ENCODE measurements around the gene MAGI2.

Gene MAGI2

DNA sequence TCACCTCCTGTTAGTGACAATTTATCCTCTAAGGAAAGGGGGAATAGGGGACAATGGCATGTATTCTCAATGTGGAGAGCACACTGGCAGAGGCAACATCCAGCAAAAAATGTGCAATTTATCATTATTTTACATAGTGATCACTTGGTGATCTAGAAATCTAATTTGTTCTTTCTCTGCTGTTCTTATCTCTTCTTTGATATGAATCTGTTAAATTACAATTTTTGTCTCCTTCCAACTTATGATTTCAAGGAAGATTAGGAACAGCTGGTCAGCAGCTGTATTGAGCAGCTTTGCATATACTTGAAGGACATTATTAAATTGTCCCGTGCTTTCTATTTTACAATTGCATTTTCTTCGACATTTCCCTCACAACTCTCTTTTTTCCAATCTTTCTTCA lies 213.1 kb downstream of the MAGI2 start:
- no peak for DNase-seq

DNA sequence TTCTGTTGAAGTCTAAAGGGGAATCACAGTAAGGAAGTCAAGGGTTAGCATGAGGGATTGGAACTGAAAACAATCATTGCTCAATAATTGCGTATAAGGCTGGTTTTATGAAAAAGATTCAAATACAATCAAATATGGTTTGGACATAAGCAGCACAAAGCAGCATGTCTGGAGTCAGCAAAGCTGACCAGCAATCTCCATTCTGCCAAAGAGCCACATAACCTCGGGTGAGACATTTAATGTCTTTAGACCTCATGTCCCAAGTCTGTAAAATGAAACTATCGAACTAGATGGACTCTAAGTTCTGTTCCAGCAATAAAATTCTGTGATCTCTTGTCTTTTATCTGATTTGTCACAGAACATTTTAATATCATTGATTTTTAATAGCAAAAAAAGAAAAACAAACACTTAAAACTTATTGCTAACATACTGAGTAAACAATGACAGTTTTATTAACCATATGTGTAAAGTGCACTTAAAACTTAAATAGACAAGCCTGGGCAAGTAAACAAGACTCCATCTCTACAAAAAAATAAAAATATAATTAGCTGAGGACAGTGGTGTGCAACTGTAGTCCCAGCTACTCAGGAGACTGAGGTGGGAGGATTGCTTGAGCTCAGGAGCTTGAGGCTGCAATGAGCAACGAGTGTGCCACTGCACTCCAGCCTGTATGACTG lies 217.0 kb downstream of the MAGI2 start:
- DNase-seq: no peak

GRCh38 chr7:79227044-79227443 lies 226.4 kb downstream of the MAGI2 start:
- DNase-seq: no peak

DNA sequence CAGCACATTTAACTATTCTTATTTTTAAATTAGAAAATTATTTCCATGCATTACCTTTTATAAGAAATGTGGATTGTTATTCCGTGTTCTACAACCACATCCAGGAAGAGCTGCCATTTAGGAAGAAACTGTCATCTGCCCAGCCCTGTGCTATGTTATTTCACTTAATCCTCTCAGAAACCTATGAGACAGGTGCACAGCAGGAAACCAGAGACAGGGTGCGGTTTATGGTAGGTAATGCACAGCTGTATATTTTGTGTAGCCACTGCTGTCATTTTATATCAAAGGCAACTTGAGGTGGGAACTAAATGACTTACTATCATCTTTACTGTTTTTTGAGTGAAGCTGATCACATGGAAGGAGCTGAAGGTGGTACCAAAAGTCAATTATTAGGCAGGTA lies 232.3 kb downstream of the MAGI2 start:
- DNase-seq: no peak

DNA sequence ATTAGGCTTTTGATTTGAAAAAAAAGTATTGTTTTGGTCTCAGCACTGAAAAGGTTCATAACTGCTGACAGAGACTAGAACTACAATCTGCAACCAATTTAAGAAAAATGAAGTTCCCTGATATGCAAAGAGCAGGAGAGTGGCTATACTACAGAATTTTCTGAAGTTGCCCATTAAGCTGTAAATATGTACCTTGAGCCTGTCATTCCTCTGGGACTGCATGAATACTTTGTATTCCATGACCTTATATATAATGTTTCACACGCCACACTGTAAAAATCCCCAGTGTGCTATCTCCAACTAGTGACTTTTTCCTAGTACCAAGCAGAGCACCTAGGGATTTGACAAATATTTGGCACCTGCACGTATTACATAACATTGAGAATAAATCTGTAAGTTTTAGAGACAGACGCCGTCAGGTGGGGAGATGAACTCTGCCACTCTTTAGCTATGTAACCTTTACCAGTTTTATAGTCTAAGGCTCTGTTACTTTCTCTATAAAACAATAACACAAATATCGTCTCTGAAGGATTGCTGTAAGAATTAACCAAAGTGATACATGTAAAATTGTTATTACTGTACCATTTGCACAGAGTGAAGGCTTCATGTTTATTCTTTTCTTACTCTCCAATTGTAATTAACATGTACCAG lies 235.4 kb downstream of the MAGI2 start:
- no peak for DNase-seq

GRCh38 chr7:79217468-79217867 lies 236.0 kb downstream of the MAGI2 start:
- DNase-seq: no peak

- no peak for DNase-seq
Measured at GRCh38 chr7:79216236-79216635, 237.2 kb downstream of the MAGI2 start.

GRCh38 chr7:79212334-79212733 lies 241.1 kb downstream of the MAGI2 start:
- DNase-seq: no peak

- no peak for DNase-seq
Measured at GRCh38 chr7:79211724-79212123, 241.7 kb downstream of the MAGI2 start.

GRCh38 chr7:79199961-79200360 lies 253.5 kb downstream of the MAGI2 start:
- DNase-seq: no peak

DNA sequence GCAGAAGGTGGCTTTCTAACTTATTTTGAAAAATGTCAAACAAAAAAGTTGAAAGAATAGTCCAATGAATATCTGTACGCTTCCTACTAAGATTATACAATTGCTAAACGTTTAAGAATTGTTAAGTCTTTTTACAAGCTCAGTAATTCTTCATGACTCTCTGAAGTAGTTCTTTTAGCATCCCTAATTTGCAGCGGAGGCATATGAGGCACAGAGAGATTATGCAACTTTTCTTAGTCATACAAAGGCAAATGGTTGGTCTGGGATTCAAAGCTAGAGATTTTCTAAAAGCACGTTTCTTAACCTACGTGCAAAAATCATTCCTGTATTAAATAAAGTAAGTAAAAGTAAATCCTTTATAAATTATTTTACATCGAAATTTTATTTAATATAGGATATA lies 254.2 kb downstream of the MAGI2 start:
- no peak for DNase-seq

- DNase-seq: no peak
Measured at GRCh38 chr7:79185605-79186004, 267.9 kb downstream of the MAGI2 start.

GRCh38 chr7:79182283-79182682 lies 271.2 kb downstream of the MAGI2 start:
- peak; percentile 63 to 74 for DNase-seq

GRCh38 chr7:79180533-79180932 lies 272.9 kb downstream of the MAGI2 start:
- DNase-seq: no peak

DNA sequence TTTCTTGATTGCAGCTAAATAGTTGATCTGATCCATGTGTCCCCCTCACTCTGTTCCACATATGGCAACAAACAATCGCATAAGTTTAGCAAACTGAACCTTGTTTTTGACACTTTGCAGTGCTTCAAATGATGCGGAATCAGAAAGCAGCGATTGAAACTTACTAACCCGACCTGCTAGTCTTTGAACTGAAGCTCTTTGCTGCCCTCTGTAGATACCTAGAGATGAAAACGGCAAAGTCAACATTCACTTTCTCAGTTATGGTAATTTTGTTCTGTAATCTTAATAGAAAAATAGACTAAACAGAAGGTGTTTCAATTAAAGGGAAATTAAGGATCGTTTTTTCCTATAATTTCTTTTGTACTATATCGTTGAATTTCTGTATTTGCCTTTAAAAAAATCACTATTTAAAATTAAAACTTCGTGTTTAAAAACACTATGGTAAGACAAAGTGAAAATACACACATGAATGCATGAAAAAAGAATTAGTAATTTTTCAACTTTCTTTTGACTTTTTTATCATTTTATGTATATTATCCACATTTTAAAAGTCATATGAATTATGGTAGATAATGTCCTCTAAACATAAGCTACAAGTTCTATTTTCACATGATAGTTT lies 276.5 kb downstream of the MAGI2 start:
- DNase-seq: peak; percentile 7 to 23

DNA sequence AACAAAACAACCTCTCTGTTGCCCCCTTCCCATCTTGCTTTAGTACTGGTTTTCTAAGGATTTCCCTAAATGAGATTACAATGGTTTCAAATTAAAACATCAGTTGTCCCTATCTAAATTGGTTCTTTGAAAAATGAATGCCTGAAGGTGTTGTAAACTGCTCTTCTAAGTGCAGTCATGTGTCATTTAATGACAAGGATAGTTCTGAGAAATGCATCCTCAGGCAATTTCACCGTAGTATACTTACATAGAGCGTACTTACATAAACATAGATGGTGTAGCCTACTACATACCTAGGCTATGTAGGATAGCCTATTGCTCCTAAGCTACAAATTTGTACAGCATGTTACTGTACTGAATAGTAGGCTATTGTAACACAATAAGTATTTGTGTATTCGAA lies 278.1 kb downstream of the MAGI2 start:
- no peak for DNase-seq

- no peak for DNase-seq
Measured at GRCh38 chr7:79165225-79165624, 288.2 kb downstream of the MAGI2 start.

DNA sequence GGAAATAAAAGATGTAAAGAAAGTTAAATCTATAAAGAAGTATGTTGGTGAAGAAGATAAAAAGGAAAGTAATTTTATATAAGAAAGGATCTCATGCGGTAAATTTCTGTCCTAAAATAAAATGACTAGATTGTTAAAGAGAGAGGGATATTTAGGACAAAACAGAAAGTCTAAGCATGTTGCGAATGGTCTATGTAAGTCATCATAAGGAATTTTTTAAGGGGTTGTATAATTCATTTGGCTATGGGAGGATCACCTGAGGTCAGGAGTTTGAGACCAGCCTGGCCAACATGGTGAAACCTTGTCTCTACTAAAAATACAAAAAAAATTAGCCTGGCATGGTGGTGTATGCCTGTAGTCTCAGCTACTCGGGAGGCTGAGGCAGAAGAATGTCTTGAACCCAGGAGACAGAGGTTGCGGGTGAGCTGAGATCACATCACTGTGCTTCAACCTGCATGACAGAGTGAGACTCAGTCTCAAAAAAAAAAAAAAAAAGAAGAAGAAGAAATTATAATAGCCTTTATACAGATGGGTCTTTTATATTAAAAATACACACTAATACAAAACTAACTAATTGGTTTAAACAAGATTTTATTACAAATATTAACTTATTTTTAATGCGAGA lies 294.3 kb downstream of the MAGI2 start:
- DNase-seq: no peak

DNA sequence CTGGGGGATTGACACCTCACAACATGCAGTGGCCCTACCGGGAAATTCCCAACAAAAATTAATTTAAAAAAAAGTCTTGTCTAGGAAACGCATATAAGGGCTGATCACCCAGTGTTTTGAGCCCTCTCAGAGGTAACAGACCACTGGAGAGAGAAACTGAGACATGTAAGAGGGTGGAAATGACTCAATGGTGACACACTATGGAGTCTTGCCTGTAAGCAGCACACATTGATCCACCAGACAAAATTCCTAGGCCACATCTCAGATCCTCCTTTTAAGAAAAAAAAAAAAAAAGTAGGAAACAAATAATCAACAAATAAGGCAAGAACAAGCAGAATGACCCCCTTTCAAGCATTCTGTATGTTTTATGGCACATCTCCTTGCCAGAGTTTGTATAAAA lies 296.2 kb downstream of the MAGI2 start:
- DNase-seq: no peak

- no peak for DNase-seq
Measured at GRCh38 chr7:79149831-79150230, 303.6 kb downstream of the MAGI2 start.

- no peak for DNase-seq
Measured at GRCh38 chr7:79142706-79143105, 310.8 kb downstream of the MAGI2 start.

GRCh38 chr7:79141252-79141651 lies 312.2 kb downstream of the MAGI2 start:
- DNase-seq: no peak

GRCh38 chr7:79137942-79138341 lies 315.5 kb downstream of the MAGI2 start:
- no peak for DNase-seq

DNA sequence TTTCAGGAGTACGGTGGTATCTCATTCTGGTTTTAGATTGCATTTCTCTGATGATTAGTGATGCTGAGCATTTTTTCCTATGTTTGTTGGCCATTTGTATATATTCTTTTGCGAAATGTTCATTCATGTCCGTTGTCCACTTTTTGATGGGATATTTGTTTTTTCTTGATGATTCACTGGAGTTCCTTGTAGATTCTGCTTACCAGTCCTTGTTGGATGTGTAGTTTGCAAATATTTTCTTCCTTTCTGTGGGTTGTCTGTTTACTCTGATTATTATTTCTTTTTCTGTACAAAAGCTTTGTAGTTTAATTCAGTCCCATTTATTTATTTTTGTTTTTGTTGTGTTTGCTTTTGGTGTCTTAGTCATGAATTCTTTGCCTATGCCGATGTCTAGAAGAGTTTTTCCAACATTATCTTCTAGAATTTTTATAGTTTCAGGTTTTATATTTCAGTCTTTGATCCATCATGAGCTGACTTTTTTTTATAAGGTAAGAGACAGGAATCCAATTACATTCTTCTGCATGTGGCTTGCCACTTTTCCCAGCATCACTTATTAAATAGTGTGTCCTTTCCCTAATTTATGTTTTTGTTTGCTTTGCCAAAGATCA lies 320.5 kb downstream of the MAGI2 start:
- DNase-seq: no peak

Data from inflammatory macrophage treated with lipopolysaccharide for 1 hour (primary cell).